ENCODE measurements around the gene KCNN3. TPM values are rescaled to one million over a fixed set of nuclear protein-coding genes. Genes with fewer than 3 reads are reported as not detected.

Gene KCNN3
- total RNA-seq, 6 donors from 2014 or later = 2.7 to 6.6 (median 3.7) TPM

DNA sequence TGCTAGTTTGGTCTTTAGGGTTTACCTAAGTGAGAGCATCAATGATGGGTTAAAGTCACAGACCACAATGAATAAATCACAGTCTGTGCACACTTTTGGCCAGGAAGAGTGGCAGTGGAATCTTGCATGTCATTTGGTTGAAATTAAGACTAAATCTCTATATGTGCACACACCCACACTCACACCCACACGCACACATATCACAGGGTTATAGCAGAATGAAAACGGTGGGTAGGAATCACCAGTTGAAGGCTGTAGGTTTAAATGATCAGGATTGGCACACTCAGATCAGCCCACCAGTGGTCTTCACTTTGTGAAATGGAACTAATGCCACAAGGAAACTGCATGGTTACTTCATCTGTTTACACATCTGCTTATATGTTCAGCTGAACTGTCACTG is 164.5 kb downstream of the KCNN3 start:
- DNase-seq (no peak), ATAC-seq (ENCODE audit: low FRiP score in 2 of 2) (no peak)
- WGBS, 2 donors = 88 to 92% methylated on average over 2 of the region's 2 CpGs
- no peak overlapping the region for H3K4me3 ChIP-seq
- H3K9me3 ChIP-seq = no peaks in the 10 kb centered on the region
- H3K4me1 ChIP-seq = no peaks in the 10 kb centered on the region
- no peak overlapping the region for H3K27ac ChIP-seq
- H3K27me3 ChIP-seq = no peaks in the 10 kb centered on the region
- no peaks in the 10 kb centered on the region for H3K36me3 ChIP-seq
- TF ChIP-seq POLR2AphosphoS5 (IDR thresholded peaks at IDR 0.05) = no peak
- TF ChIP-seq POLR2A (IDR thresholded peaks at IDR 0.05) = no peak
- no peak for TF ChIP-seq EP300 (IDR thresholded peaks at IDR 0.05)
- TF ChIP-seq, protein P1, sequence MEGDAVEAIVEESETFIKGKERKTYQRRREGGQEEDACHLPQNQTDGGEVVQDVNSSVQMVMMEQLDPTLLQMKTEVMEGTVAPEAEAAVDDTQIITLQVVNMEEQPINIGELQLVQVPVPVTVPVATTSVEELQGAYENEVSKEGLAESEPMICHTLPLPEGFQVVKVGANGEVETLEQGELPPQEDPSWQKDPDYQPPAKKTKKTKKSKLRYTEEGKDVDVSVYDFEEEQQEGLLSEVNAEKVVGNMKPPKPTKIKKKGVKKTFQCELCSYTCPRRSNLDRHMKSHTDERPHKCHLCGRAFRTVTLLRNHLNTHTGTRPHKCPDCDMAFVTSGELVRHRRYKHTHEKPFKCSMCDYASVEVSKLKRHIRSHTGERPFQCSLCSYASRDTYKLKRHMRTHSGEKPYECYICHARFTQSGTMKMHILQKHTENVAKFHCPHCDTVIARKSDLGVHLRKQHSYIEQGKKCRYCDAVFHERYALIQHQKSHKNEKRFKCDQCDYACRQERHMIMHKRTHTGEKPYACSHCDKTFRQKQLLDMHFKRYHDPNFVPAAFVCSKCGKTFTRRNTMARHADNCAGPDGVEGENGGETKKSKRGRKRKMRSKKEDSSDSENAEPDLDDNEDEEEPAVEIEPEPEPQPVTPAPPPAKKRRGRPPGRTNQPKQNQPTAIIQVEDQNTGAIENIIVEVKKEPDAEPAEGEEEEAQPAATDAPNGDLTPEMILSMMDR (IDR thresholded peaks at IDR 0.05) = no peak

DNA sequence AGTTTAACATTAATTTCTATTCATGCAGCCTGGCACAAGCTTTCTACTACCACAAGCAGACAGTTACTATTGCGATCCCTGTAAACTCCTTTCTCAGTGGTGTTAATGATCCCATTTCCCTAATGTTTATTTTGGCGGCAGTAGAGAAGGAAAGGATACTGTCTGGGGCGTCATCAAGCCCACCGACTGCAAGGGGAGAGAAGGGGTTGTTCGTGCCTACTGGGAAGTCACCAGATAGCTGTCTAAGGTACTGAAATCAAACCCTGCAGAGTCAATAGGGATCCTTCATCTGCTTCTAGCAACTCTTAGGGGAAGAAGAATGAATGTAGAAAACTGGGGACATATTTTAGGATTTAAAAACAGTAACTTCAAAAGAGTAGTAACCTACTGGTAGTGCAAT is 166.9 kb downstream of the KCNN3 start:
- DNase-seq = no peak

DNA sequence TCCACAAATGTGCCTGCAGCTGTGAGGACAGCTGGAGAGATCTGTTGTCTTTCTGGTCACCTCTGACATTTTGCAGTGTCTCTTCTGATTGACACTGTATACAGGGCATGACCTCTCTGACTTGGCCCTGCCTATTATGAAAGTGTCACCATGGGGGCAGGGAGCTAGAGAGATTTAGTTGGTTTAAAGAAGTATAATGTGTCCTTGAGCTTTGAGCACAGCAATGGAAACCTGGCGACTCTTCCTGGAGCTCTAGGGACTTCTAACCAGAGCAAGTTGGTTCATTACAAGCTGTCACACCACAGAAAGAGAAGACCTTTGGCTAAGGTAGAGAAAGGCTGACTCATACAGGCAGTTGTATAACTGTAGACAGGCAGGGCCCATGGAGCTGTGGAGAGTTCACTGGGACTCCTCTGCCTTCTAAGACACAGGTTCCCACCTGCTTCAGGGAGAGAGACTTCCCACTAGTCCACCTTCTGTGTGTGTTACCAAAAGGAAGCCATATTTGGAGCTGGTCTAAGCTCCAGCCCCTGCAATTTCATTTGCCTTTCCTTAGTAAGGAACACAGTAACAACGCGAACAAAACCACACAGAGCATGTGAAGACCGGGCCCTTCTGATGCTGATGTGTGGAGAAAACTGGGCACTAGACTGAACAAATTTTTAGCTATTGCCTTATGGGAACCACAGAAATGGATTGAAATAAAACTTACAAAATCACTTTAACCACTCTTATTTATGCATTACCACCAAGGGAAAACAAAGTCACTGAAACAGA is 171.6 kb downstream of the KCNN3 start:
- WGBS, 2 donors = 82 to 87% methylated on average over 4 of the region's 4 CpGs

More for the DNA sequence above, 166.9 kb downstream of the KCNN3 start:
- TF ChIP-seq, protein P1 (IDR thresholded peaks at IDR 0.05) = no peak
- TF ChIP-seq POLR2AphosphoS5 (IDR thresholded peaks at IDR 0.05) (no peak), POLR2A (IDR thresholded peaks at IDR 0.05) (no peak), EP300 (IDR thresholded peaks at IDR 0.05) (no peak)
- ATAC-seq (ENCODE audit: low FRiP score in 2 of 2) = no peak
- Histone ChIP-seq H3K4me1 (no peaks in the 10 kb centered on the region), H3K27me3 (no peaks in the 10 kb centered on the region), H3K36me3 (no peaks in the 10 kb centered on the region), H3K4me3 (no peak overlapping the region), H3K9me3 (no peaks in the 10 kb centered on the region), H3K27ac (no peak overlapping the region)
- WGBS, 2 donors = 23 to 29% methylated on average over 5 of the region's 5 CpGs

DNA sequence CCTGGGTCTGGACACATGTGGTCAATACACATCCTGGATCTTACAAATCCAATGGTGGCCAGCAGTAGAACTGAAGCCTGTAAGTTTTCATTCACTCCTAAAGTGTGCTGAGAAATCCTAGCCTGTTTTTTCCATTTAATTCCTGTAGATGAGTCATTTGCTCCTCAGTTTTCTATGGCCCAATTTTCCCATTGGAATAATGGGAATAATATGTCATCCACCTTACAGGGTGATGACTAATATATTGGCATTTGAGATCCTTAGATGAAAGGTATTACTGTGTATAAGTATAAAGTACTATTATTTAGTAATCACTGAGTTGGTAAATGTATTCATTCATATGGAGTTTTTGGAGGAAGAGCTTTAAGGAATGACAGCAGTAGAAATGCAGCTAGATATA is 172.4 kb downstream of the KCNN3 start:
- Histone ChIP-seq H3K36me3 (no peaks in the 10 kb centered on the region), H3K4me3 (no peak overlapping the region), H3K27ac (no peak overlapping the region), H3K9me3 (no peaks in the 10 kb centered on the region), H3K27me3 (no peaks in the 10 kb centered on the region), H3K4me1 (no peaks in the 10 kb centered on the region)
- DNase-seq (no peak), ATAC-seq (ENCODE audit: low FRiP score in 2 of 2) (no peak)
- no peak for TF ChIP-seq POLR2A (IDR thresholded peaks at IDR 0.05)

More for the DNA sequence above, 171.6 kb downstream of the KCNN3 start:
- no peaks in the 10 kb centered on the region for H3K9me3 ChIP-seq
- no peaks in the 10 kb centered on the region for H3K4me1 ChIP-seq
- DNase-seq (no peak), ATAC-seq (ENCODE audit: low FRiP score in 2 of 2) (no peak)
- TF ChIP-seq POLR2AphosphoS5 (IDR thresholded peaks at IDR 0.05) (no peak), EP300 (IDR thresholded peaks at IDR 0.05) (no peak), POLR2A (IDR thresholded peaks at IDR 0.05) (no peak)
- TF ChIP-seq, protein P1 (IDR thresholded peaks at IDR 0.05) = no peak
- no peaks in the 10 kb centered on the region for H3K27me3 ChIP-seq
- no peaks in the 10 kb centered on the region for H3K36me3 ChIP-seq
- no peak overlapping the region for H3K27ac ChIP-seq
- no peak overlapping the region for H3K4me3 ChIP-seq

DNA sequence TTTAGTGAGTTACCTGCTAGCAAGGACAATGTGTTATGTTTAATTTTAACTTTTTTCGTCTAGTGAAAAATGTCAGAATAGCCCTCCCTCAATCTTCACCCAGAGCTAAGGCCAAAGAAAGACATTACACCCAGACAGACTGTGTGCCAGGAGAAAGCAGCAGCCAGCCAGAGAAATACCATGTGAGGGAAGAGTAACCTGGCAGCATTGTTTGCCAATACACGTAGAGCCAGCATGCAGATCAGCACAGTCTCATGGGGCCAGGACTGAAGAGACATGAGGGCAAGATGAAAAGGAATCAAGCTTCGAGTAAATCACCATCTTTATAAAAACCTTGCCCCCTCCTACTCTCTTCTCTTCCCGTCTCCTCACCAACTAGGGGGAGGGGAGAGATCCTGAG is 173.6 kb downstream of the KCNN3 start:
- H3K27ac ChIP-seq = no peak overlapping the region
- 54 to 68% methylated on average over 4 of the region's 4 CpGs for WGBS, 2 donors
- H3K4me1 ChIP-seq = no peaks in the 10 kb centered on the region
- DNase-seq = no peak
- H3K27me3 ChIP-seq = no peaks in the 10 kb centered on the region
- TF ChIP-seq POLR2A (IDR thresholded peaks at IDR 0.05) (no peak), POLR2AphosphoS5 (IDR thresholded peaks at IDR 0.05) (no peak), EP300 (IDR thresholded peaks at IDR 0.05) (no peak)
- TF ChIP-seq, protein P1 (IDR thresholded peaks at IDR 0.05) = no peak
- no peak for ATAC-seq (ENCODE audit: low FRiP score in 2 of 2)
- no peaks in the 10 kb centered on the region for H3K9me3 ChIP-seq
- no peak overlapping the region for H3K4me3 ChIP-seq
- no peaks in the 10 kb centered on the region for H3K36me3 ChIP-seq
